Measurements from ENCODE around the gene DNAJC1.
A peak's percentile ranks its signal among the peaks of the same experiment; 100 is the strongest.

DNAJC1 gene

GRCh38 chr10:22006379-22006884, 2.9 kb upstream of the DNAJC1 start:
- DNase-seq = no peak

DNA sequence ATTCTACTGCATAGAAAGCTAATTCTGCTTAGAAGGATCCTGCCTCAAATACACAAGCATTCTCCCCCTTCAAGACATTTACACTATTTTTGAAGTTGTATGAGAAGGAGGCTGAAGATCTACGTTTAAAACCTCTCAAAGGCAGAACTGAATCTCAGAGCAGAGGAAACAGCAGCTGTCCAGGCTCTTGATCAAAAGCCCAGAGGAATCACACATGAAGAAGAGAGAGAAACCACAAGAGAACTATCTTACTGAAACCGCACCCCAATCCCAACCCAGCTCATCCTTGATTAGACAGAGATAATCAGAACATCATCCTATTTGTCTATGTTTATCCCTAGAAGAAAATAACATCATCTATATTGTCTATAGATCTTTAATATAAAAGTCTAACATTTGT, 2.2 kb upstream of the DNAJC1 start:
- no peak for DNase-seq

DNA sequence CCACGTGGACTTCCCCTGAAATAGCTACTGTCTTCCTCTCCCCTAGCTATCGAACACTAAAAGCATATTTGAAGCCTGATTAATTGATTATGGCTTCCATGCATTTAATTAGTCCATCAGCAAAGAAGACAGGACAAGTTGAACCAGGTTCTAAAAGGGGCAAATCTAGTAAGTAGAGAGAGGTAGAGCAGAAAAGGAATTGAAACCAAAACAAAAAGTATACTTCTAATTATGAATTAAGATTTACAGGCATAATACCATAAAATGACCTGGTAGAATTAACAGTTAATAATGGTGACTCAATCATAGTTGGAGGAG, 393 bp upstream of the DNAJC1 start:
- DNase-seq = no peak

DNA sequence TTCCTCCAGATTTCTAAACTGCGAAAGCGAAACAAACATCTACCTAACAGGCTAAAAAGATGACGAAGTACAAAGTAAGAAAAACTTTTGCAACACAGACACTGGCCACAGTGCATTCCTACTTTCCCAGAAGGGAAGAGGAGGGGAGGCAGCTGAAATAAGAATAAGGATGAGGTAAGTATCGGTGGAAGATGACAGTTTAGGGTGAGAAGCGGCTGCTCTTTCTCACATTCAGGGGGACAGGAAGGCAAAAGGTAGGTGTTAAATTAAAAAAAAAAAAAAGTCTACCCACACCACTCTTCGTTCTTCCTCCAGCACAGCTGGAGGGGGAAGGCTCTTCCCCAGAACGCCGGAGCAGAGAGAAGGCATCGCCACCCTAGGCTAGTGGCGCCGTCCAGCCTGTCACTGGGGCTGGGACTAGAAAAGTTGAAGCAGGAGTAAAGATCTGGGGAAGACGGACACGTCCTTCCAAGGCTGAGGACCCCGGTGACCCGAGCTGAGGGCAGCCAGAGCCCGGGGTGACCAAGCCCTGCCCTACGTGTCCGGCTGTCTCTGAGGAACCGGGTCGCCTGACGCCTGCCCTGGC, 846 bp downstream of the DNAJC1 start:
- peak in 1 of 3 experiments; percentile 60 for DNase-seq

DNA sequence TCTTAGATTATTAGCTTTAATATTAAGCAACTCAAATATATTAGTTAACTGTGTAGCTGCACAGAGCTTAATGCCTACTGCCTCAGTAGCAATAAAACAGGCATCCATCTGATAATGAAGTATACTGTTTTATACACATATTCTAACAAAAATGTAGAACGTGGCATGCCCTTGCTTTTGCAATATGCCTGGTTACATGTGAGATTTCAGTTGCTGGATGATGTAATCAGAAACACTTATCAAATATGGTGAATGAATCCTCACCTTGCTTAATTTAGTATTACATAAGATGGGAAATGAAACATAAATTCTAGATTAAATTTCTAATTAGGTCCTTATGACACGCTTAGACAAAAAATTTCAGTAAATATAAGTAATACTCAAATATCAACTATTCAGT, 8.0 kb downstream of the DNAJC1 start:
- no peak for DNase-seq

DNA sequence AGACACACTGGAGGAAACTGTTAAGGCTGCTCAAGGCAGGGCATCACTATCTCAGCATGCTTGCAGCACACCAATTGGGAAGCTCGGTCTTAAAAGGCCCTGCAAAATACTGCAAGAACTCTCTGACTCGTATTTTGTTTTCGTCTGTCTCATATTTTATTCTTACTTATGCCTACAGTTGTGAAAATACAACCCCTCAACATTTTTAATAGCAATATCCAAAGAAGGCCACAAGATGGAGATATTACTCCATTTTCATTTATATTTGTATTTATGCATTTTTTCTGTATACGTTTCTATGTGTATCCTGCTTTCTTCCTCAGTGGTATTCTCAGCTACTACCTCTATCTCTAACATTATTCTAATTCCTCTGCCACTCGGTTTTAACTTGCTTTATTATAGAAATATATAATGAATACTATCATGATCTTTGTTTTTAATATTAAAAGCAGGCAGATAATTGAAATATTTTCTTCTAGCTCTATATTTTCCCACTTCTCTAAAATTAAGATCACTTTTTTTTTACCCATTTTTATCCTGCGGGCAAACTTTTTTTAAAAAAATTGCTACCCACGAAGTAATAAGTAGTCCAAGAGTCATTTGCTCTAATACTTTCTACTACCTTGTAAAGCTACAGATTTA, 10.0 kb downstream of the DNAJC1 start:
- DNase-seq = peak in 1 of 3 experiments; percentile 25

DNA sequence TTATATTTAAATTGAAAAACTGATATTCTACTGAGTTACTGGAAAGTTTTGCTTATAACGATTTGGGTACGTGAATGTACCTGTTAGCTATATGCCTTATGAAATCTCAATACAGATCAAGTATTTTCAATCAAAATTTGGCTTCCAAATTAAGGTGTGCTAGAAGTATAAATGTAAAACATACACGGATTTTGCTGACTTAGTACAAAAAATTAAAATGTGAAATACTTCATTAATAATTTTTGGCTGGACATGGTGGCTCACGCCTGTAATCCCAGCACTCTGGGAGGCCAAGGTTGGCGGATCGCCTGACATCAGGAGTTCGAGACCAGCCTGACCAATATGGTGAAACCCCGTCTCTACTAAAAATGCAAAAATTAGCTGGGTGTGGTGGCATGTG, 11.7 kb downstream of the DNAJC1 start:
- DNase-seq = no peak

DNA sequence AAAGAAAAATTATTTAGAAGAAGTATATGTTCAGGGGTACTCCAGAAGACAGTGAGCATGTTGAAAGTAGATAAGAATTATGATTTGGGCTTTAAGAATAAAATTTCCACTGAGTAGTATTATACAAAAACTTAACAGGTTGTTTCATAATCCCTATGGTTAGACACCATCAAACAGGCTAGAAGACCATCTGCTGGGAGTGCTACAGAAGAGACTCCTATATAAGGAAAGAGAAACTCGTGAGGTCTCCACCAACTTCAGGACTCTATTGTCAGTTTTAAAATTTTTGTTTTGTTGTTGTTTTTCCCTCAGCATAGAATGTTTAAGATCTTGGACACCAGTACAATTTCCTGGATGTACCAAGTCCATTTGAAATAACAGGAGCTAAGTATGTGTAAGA, 13.1 kb downstream of the DNAJC1 start:
- DNase-seq = no peak

GRCh38 chr10:21989453-21990154, 13.9 kb downstream of the DNAJC1 start:
- peak; percentile 16 to 77 (median 33) for DNase-seq

DNA sequence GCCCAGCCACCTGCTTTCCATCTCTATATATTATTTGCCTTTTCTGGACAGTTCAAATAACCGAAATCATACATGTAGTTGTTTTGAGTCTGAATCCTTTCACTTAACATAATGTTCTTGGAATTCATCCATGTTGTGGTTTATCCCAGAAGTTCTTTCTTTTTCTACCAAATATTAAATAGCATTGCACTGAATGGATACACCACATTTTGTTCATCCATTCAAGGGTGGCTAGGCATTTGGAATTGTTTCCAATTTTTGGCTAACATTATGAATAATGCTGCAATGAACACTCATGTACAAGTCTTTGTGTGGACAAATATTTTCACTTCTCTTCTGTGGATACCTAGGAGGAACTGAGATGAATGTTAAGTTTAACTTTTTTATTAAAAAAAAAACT, 18.0 kb downstream of the DNAJC1 start:
- no peak for DNase-seq

DNA sequence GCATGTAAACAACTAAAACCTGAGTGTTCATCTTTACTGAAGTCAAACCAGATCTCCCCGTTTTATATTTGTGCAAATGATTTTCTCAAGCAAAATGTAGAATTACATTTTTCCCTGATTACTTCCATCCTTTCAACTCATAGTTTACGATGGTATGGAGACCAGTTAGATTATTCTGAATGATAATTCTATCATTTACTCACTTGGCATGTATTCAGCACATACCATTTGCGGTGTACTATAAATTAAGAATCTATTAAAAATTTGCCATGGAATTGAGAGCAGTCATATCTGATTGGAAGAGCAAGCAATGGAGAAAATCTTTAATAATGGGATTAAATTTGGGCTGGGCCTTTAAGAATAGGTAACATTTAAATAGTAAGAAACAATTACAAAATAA, 22.4 kb downstream of the DNAJC1 start:
- no peak for DNase-seq

- no peak for DNase-seq
Measured at GRCh38 chr10:21980691-21981090, 22.8 kb downstream of the DNAJC1 start.

GRCh38 chr10:21978191-21978862, 25.2 kb downstream of the DNAJC1 start:
- peak in 1 of 3 experiments; percentile 9 for DNase-seq

DNA sequence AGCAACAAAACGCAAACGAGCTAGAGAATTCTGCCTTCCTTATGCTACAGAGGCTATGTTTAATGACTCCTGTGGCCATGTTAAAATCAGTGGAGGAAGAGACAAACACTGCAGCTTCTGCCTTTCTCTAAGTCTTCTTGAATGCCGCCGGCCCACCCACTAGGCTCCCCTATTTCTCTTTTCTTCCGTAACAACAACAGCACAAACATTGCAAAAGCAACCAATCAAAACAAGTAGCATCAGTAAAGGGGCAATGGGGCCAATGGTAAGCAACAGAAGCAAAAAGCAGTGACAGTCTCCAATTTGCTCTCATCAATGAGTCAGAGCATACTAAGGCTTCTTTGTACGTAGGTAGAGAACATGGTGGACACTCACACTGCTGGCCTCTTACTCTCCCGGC, 26.8 kb downstream of the DNAJC1 start:
- DNase-seq = no peak

GRCh38 chr10:21976280-21976679, 27.2 kb downstream of the DNAJC1 start:
- no peak for DNase-seq

- peak; percentile 68 to 93 (median 85) for DNase-seq
Measured at GRCh38 chr10:21975378-21975990, 28.0 kb downstream of the DNAJC1 start.

DNA sequence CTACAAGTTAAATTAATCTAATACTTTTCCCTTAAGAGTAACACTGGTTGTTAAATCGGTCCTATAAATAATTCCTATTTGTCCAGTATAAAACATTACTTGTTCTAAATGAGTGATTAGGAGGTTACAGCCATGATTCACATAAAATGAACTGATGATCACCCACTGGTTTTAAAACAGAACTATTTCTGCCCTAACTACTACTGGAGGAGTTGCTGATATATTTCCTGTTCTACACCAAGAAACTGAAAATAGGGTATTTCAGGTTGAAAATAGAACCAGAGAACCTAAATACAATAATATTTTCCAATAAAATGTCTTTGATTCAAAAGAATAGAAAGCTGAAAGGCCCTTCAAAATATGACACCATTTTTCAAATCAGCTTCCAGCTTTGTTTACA, 30.9 kb downstream of the DNAJC1 start:
- DNase-seq = no peak

DNA sequence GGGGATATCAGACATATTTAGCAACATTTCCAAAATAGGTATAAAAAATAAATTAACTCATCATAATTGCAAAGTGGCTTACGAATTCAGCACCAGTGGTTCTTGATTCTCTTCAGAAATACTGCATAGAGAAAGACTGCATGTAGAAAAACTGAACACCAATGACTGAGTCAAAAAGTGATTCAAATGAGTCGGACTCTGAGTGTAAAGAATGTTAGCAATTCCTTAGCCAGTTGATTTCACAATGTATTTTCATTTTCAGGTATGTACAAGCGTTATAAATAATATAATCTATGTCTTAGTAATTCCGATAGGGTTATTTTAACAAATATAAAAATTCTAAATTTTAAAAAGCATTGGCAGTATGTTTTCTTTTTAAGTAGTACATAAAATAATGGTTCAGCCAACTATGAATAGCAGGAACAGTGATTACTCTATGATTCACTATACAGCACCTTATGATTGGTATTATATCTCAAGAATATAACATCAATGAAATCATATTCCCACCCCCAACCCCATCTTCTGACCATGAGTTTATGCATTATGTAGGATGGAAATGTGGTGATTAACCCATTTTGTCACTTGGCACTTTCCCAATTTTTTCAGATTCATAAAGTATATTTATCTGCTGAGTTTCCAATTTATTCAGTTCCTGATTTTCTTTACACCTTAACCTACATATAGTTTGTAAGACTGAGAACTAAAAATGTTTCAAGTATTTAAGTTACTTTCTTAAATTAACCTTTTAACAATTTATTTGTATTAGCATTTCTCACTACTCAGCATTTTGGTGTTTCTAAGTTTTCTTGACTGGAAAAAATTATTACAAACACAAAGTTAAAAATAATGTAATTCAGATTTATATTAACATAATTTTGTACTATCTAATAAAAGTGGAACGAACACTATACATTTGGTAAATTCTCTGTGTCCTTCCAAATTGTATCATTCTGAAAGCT, 33.9 kb downstream of the DNAJC1 start:
- DNase-seq = no peak

- DNase-seq = no peak
Measured at GRCh38 chr10:21964983-21965665, 38.4 kb downstream of the DNAJC1 start.

DNA sequence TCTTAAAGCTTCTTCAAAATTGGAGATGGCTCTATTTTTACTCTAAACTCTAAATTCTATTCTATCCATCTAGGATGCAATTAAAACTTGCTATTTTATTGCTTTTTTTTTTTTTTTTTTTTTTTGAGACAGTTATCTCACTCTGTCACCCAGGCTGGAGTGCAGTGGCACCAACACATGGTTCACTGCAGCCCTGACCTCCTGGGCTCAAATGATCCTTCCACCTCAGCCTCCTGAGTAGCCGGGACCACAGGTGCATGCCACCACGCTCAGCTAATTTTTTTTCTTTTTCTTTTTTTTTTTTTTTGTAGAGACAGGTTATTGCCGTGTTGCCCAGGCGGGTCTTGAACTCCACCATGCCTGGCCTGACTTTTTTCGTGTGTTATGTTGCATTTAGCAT, 41.2 kb downstream of the DNAJC1 start:
- no peak for DNase-seq

- no peak for DNase-seq
Measured at GRCh38 chr10:21961847-21962246, 41.7 kb downstream of the DNAJC1 start.

DNA sequence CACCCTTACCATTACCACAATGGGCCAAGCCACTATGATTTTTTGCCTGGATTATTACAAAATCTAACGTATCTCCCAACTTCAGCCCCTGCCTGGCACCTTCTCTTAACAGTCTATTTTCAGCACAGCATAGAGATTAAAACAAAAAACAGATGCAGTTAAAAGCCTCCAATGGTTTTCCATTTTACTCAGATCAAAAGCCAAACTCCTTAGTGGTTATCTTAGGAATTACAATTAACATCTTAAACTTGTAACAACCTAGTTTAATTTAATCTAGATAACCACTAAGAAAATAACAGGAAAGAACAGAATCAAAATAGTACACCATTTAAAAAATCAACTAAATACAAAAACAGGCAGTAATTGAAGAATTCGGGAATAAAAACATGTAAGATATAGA, 43.5 kb downstream of the DNAJC1 start:
- no peak for DNase-seq

Measured in NCI-H1417 (cell line).